RWPE1 (cell line): Measurements from ENCODE around the gene XYLT2.
"Not testable (repeated sequence)": the region's sequence is repeated elsewhere in the genome, so short reads cannot be mapped to it uniquely, and the experiment has no call there.

ENCODE experiments used
- CTCF ChIA-PET: fragments of 350-600 bp; sonication (Branson Sonifier 250); formaldehyde crosslinking; extraction: SDS; loops from one replicate; lab custom pipeline; 2021; lab: Yijun Ruan, JAX
- POLR2A ChIA-PET: fragments of 400-600 bp; formaldehyde crosslinking; extraction: SDS; loops from one replicate; lab custom pipeline; 2020; ENCODE audit warnings: antibody characterized with exemption; ENCODE audit not compliant: low non-redundant PET; lab: Yijun Ruan, JAX
- DNase-seq: peaks from one replicate; pipeline ENCODE4 v3.0.0; 2012; ENCODE audit warnings: low spot score
- H3K27ac ChIP-seq: fragments of 450-650 bp; 2 replicates; pipeline ENCODE4 v1.5.1; 2017
- TF ChIP-seq, protein P1 (sequence below): fragments of 450-650 bp; conservative IDR thresholded peaks from 2 replicates; pipeline ENCODE4 v1.5.1; 2017; ENCODE audit warnings: low read depth, mild to moderate bottlenecking

Gene XYLT2

DNA sequence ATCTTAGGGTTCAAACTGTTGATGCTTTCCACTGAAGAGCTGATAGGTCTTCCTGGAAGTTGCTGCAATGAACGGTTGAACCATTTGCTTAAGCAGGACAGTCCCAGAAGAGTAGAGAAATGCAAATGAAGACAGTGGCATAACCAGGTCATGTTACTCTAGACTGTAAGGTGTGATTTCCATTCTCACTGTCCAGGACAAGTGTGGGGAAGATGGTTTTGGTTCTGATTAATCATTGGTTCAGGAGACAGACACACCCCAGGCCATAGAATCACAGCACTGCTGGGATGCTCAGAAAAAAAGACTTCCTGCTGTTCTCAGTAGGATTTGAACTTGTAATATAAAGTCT lies 34.8 kb upstream of the XYLT2 start:
- no peak for DNase-seq
- no peak overlapping the region for H3K27ac ChIP-seq
- ChIA-PET POLR2A (no interaction called here), CTCF (interaction anchor here (1.2 kb wide), 1 partner anchor 51 kb away, joined by 3 read pairs; no protein-coding TSS in a partner anchor)
- TF ChIP-seq, protein P1, sequence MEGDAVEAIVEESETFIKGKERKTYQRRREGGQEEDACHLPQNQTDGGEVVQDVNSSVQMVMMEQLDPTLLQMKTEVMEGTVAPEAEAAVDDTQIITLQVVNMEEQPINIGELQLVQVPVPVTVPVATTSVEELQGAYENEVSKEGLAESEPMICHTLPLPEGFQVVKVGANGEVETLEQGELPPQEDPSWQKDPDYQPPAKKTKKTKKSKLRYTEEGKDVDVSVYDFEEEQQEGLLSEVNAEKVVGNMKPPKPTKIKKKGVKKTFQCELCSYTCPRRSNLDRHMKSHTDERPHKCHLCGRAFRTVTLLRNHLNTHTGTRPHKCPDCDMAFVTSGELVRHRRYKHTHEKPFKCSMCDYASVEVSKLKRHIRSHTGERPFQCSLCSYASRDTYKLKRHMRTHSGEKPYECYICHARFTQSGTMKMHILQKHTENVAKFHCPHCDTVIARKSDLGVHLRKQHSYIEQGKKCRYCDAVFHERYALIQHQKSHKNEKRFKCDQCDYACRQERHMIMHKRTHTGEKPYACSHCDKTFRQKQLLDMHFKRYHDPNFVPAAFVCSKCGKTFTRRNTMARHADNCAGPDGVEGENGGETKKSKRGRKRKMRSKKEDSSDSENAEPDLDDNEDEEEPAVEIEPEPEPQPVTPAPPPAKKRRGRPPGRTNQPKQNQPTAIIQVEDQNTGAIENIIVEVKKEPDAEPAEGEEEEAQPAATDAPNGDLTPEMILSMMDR = no peak

DNA sequence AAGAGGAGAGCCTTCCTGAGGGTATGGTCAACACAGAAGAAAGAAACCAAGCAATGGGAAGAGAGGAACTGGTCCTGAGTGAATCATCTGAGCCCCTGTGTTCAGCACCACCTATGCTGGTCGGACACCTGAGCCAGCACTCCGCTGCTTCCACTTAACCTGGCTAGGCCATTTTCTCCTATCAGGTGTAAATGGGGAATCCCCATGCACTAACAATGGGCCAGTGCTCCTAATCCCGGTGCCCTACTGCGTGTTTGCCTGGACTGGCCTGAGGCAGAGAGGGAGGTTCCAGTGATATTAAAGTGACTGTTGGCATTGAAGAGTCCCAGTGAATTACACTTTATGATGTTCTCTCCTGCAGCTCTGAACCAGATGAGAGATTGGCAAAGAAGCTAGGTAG lies 34.4 kb upstream of the XYLT2 start:
- ChIA-PET POLR2A (no interaction called here), CTCF (interaction anchor here (1.2 kb wide), 1 partner anchor 51 kb away, joined by 3 read pairs; no protein-coding TSS in a partner anchor)
- H3K27ac ChIP-seq = no peak overlapping the region
- TF ChIP-seq, protein P1 = no peak
- DNase-seq = no peak

DNA sequence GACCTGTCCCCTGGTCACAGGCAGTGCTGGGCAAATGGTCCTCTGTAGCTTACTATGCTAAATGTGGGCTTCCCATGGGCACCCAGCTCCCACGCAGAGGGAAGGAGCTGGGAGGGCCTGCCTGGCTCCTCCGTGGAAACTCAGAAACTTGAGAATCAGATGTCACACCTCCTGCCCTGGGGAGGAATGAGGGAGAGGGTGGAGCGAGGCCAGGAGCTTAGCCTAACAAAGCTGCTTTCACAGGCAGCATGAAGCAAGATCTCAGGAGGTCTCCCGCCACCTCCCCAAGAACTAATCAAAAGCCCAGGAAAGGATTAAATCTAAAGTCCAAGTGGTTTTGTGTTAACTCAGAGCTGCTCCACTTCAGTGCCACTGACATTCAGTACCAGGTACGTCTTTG lies 33.6 kb upstream of the XYLT2 start:
- no peak for DNase-seq
- ChIA-PET CTCF (interaction anchor here (0.6 to 1.2 kb wide), 2 partner anchors 12 to 50 kb away, joined by 3 read pairs; no protein-coding TSS in a partner anchor), POLR2A (no interaction called here)
- no peak overlapping the region for H3K27ac ChIP-seq
- TF ChIP-seq, protein P1 = no peak

DNA sequence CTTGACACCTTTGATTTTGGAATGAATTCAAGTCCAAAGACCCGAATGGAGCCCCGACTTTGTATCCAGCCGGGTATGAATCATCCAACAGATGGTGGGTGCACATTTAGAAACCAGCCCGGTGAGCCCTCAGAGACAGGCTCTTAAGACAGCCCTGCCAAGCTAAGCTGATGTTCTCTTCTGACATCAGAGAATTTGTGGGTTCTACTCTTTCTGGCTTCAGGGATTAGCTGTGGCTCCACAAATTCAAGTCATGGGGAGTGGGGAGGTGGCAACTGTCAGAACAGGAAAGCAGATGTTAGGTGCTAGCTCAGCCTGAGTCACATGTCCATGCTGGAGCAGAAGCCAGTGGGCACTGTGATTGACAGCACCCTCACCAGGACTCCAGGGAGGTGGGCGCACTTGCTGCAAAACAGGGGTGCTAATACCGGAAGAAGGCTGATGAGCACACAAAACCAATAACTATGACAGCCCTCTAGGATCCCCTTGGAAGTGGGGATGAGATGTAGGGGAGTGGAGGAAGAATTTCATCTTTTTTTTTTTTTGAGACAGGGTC lies 31.4 kb upstream of the XYLT2 start:
- CTCF ChIA-PET = interaction anchor here (0.7 to 1.4 kb wide), 2 partner anchors 114 to 371 kb away, joined by 3 read pairs; no protein-coding TSS in a partner anchor
- H3K27ac ChIP-seq = peak overlapping the region; percentile 21; the same call in 1 of the 2 replicates
- POLR2A ChIA-PET = no interaction called here
- TF ChIP-seq, protein P1 = no peak
- DNase-seq = no peak

DNA sequence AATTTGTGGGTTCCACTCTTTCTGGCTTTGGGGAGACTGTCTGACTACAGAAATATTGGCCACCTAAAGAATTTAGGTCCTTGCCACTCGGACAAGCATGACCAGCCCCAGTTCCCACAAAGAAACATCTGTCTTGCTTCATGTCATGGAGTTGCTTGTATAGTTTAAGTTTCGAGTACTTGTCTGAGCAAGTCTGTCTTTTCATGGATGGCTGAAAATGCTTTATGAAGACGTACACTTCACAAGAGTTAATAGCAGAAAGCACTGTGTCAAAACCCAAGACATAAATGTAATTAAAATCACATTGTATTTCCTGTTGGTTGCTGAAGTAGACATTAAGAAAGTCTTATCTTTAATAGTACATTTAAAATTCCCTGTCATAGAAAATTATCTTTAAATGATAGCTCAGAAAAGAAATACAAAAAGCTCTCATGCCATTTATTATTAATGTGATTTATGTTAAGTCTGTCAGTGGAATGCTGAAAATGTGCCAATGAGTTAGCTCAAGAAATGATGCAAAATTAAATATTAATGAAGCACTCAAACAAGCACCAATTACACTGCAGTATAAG lies 29.8 kb upstream of the XYLT2 start:
- POLR2A ChIA-PET = no interaction called here
- peak overlapping the region; percentile 58 for H3K27ac ChIP-seq
- CTCF ChIA-PET = interaction anchor here (0.8 to 1.1 kb wide), 2 partner anchors 19 to 116 kb away, joined by 3 read pairs; no protein-coding TSS in a partner anchor
- TF ChIP-seq, protein P1 = no peak
- DNase-seq = peak; percentile 29

DNA sequence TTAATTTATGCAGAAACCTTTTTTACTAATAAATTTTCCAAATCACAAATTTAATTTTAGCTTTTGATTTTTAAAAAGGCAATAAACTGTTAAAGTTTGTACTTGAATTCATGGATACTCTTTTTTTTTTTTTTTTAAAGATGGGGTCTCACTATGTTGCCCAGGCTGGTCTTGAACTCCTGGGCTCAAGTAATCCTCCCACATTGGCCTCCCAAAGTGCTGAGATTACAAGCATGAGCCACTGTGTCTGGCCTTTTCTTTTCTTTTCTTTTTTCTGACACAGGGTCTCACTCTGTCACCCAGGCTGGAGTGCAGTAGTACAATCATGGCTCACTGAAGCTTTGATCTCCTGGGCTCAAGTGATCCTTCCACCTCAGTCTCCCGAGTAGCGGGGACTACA lies 29.3 kb upstream of the XYLT2 start:
- DNase-seq, POLR2A ChIA-PET, H3K27ac ChIP-seq: not testable (repeated sequence)
- CTCF ChIA-PET = interaction anchor here (0.8 to 1.1 kb wide), 2 partner anchors 20 to 116 kb away, joined by 3 read pairs; no protein-coding TSS in a partner anchor

DNA sequence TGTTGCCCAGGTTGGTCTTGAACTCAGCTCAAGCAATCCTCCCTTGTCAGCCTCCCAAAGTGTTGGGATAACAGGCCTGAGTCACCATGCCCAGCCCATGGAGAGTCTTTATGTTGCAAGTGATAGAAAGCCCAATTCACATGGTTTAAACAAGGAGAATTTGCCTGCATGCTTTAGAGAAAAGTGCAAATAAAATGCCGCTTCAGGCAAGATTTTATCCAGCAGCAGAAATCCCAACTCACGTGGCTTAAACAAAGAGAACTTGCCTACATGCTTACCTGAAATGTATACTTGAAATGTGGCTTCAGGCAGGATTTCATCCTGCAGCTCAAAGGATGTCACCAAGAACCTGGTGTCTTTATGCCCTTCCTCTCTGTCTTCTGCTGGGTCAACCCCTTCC lies 28.8 kb upstream of the XYLT2 start:
- DNase-seq = no peak
- H3K27ac ChIP-seq = peak overlapping the region; percentile 22; the same call in 1 of the 2 replicates
- TF ChIP-seq, protein P1 = no peak
- POLR2A ChIA-PET = no interaction called here
- CTCF ChIA-PET = no interaction called here
